ENCODE results near the gene PKD1L1.

- TF ChIP-seq YY1 (IDR thresholded peaks at IDR 0.05; ENCODE audit: insufficient read depth, insufficient read length) (no peak), ZNF274 (IDR thresholded peaks at IDR 0.05; ENCODE audit: low read depth, low read length) (no peak)
These were observed 189.1 kb downstream of the PKD1L1 start for GRCh38 chr7:47759056-47759706.

Measured in NT2/D1 (cell line).